Measurements from ENCODE around the gene ZDHHC20. TPM values are rescaled to one million over a fixed set of nuclear protein-coding genes. Genes with fewer than 3 reads are reported as not detected.

ZDHHC20 gene
- total and polyA plus RNA-seq, 2 of the 4 experiments (the other 2 are of a cell fraction): 16.1 to 72.4 TPM

DNA sequence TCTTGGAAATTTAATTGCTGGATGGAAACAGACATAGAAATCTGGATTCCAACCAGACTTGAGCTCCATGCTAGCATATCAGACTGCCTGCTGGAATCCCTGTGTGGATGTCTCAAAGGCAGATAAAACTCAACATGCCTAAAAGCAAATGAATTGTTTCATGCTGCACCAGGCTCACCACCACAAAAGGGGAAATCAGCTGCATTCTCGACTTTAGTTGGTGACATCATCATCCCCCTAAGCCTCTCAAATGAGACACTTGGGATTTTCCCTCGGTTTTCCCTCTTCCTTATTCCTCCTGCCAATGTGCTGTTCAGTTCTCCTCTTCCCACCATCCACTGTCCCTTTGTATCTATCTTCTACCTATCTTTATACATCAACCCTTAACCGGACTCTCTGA lies 134.3 kb downstream of the ZDHHC20 start:
- Histone ChIP-seq H2AK9ac (replicated peaks; ENCODE audit: low read depth, low read length, poor library complexity) (no peak overlapping the region), H4K91ac (ENCODE audit: insufficient read depth, low read depth, low read length) (no peak overlapping the region), H3K4me2 (ENCODE audit: low read depth, low read length) (no peak overlapping the region), H3K23ac (ENCODE audit: low read depth, low read length) (no peak overlapping the region), H3K27ac (ENCODE audit: insufficient read depth, low read length) (no peak overlapping the region), H3K79me1 (ENCODE audit: low read depth in 1 of 2, low read length in 2 of 2) (no peaks in the 10 kb centered on the region), H2BK120ac (ENCODE audit: low read depth, low read length) (no peak overlapping the region), H3K36me3 (ENCODE audit: control insufficient read depth, insufficient read depth, low read length) (no peaks in the 10 kb centered on the region), H2AK5ac (ENCODE audit: low read depth, low read length) (no peak overlapping the region), H3K14ac (replicated peaks; ENCODE audit: low read depth, low read length) (no peak overlapping the region), H2BK5ac (ENCODE audit: low read depth, low read length, poor library complexity, severe bottlenecking) (no peak overlapping the region), H3K18ac (ENCODE audit: low read depth, low read length) (no peak overlapping the region), H2BK20ac (ENCODE audit: low read depth, low read length) (no peak overlapping the region), H2BK15ac (ENCODE audit: low read depth, low read length) (no peak overlapping the region), H3K4me1 (ENCODE audit: control insufficient read depth, insufficient read depth, low read length) (no peaks in the 10 kb centered on the region), H2AFZ (replicated peaks; ENCODE audit: low read length, poor library complexity) (no peak overlapping the region), H3K56ac (ENCODE audit: extremely low read depth, insufficient read depth, low read length) (no peak overlapping the region), H4K20me1 (ENCODE audit: insufficient read depth, low read length) (no peaks in the 10 kb centered on the region), H3K4ac (ENCODE audit: low read depth, low read length) (no peak overlapping the region), H3K9ac (ENCODE audit: low read depth, low read length) (no peak overlapping the region), H3K9me3 (ENCODE audit: control insufficient read depth, insufficient read depth, low read length) (no peaks in the 10 kb centered on the region), H3K4me3 (ENCODE audit: insufficient read depth, low read depth, low read length) (no peak overlapping the region), H3K27me3 (ENCODE audit: control insufficient read depth, insufficient read depth, low read length) (peaks cover 4% of the 10 kb centered on the region), H4K8ac (ENCODE audit: low read depth in 2 of 2, low read length in 2 of 2) (no peak overlapping the region), H4K5ac (ENCODE audit: low read depth, low read length) (no peak overlapping the region), H3K9me1 (ENCODE audit: insufficient read depth, low read length) (no peaks in the 10 kb centered on the region)
- dilution Hi-C loops (cut with HindIII; ENCODE audit: low sequenced_read_pairs, unreplicated experiment) (no loop called here), intact Hi-C loops (cut with micrococcal nuclease) (no loop called here), in situ Hi-C loops (cut with MboI; ENCODE audit: low sequenced_read_pairs) (no loop called here)
- ATAC-seq (ENCODE audit: low read depth) (no peak), DNase-seq (no peak)
- 86% methylated on average over 1 of the region's 3 CpGs; no CpG with 5 or more reads in 1 of the 2 experiments for WGBS, 2 experiments (ENCODE audit: extremely low coverage in 2 of 2, insufficient read length in 1 of 2)
- POLR2A ChIA-PET (ENCODE audit: unreplicated experiment): no interaction called here
- CTCF ChIA-PET: no interaction called here
- TF ChIP-seq MAZ (IDR thresholded peaks at IDR 0.05; ENCODE audit: borderline replicate concordance, low read depth, low read length): no peak
- TF ChIP-seq, protein P1, sequence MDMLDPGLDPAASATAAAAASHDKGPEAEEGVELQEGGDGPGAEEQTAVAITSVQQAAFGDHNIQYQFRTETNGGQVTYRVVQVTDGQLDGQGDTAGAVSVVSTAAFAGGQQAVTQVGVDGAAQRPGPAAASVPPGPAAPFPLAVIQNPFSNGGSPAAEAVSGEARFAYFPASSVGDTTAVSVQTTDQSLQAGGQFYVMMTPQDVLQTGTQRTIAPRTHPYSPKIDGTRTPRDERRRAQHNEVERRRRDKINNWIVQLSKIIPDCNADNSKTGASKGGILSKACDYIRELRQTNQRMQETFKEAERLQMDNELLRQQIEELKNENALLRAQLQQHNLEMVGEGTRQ (IDR thresholded peaks at IDR 0.05; ENCODE audit: low read depth, low read length): no peak
- no peak for TF ChIP-seq RFX5 (IDR thresholded peaks at IDR 0.05; ENCODE audit: low read depth, low read length)
- TF ChIP-seq BHLHE40 (IDR thresholded peaks at IDR 0.05; ENCODE audit: low read depth, low read length): no peak
- no peak for TF ChIP-seq CEBPB (IDR thresholded peaks at IDR 0.05; ENCODE audit: low read depth, low read length)
- TF ChIP-seq POLR2A (IDR thresholded peaks at IDR 0.05; ENCODE audit: low read depth, low read length): no peak
- no TSS peak for BruUV-seq (replicated peaks)
